Left forelimb (tissue), 1 donor: ENCODE data around the gene PABPC3.

ENCODE experiments used
- DNase-seq: peaks from one replicate; pipeline ENCODE4 v3.0.0-alpha.2; 2018; ENCODE audit warnings: low spot score

The PABPC3 gene

DNA sequence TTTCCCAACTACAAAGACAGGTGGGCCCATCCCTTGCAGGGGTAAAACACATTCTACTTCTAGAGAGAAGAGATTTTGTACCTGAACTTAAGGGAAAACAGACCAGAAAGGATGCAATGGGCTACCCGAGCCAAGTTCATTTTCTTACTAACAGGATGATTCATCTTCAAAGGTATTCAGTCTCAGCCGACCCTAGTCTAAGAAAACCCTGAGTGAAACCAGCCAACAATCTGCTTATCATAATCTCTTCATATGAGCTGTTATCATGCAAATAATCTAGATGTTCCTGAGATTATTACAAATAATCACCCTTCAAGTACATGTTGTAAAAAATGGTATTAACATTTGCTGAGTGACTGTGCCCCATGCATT, 15.6 kb downstream of the PABPC3 start:
- no peak for DNase-seq

DNA sequence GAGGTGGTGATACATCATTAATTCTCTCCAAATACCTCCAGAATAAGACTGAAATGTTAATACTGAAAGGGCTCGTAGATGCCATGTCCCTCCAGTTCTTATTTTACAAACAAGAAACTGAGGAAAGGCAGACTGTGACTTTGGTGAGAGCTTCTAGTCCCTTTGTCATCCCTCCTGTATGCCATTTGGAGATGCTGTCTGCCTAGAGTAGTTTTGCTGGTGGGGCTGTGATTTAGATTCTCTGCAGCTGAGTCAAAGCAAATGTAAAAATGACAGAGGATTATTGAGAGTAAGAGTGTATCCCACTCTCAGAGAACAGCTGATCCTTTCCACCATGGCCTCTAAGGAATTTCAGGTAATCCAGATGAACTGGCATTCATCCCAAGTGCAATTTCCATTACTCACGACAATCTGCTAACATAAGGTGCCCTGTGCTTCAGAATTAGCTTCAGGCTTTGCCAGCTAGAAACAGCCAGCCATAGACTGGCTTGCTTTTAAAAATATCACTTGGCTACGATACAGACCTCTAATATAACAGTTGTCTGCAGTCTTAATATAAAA, 16.8 kb downstream of the PABPC3 start:
- DNase-seq = no peak

DNA sequence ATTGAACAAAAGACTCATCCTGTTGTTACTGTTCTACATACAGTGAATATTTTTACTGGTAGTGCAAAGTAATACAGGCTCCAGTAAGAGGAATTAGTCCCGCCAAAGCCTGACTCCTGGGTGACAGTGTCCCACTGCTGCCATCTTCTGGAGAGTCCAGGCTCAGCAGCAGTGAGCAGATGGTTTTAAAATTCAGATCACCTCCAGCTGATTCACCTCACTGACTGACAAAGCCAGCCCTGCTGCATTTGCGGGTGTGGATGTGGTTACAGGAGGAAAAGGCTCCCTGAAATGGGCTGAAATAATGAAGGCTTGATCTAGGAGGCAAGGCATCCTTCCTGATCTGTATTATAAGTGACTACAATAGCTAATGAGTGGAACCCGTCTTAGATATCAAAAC, 18.3 kb downstream of the PABPC3 start:
- DNase-seq = peak; percentile 77

DNA sequence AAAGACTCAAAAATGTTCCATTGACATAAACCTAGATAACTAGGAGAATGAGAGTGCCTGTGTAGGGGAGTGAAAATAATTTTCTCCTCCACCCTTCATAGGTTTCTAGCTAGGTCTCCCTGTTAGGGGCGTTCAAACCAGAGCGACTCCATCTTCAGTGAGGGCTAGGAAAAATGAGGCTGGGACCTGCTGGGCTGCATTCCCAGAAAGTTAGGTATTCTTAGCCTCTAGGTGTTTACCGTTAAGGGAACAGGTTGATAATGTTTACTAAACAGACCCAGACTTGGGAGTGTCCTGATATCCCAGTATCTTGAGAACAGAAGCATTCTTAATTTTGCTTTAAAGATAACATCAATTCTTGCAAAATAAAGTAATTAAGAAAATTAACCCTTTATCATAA, 20.1 kb downstream of the PABPC3 start:
- DNase-seq = no peak

DNA sequence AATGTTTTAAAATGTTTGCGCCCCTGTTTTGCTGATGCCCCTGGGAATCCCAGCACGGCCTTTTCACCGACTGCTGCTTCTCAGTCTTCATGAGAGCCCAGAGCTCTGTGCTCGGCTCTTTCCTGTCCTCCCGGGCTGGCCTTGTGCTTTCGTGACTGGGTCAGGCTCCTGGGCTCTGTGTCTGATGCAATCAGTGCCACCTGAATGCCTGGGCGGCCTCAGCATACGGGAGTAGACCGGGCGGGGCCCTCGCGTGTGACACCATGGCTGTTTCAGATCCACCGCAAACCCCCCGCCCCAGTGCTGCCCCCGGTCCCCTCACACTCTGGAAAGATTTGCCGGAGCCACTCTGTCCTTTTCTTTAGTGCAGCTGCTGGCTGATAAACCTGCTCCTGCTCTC, 21.4 kb downstream of the PABPC3 start:
- no peak for DNase-seq

DNA sequence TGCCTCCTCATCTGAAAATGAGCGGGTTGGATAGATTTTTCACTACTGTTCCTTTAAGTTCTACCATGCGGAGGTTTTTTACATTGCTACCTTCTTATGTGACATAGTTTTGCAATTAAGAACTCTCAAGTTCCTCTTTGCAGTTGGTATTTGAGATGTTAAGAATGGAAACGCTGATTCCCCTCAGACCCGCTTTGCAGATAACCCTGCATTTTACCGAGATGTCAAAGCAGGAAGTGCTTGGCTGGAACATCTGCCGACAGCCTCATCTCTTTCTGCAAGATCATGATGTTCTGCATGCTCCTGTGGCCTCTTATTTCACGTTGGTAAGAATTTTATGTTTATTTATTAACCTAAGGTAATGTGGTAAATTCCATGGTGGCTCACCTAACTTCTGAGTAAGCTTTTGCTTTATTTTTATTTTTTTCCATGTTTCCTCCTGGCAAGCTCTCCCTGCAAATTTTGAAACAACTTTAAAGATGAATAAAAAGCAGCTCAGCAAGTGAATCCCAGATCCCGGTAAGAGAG, 22.5 kb downstream of the PABPC3 start:
- no peak for DNase-seq

DNA sequence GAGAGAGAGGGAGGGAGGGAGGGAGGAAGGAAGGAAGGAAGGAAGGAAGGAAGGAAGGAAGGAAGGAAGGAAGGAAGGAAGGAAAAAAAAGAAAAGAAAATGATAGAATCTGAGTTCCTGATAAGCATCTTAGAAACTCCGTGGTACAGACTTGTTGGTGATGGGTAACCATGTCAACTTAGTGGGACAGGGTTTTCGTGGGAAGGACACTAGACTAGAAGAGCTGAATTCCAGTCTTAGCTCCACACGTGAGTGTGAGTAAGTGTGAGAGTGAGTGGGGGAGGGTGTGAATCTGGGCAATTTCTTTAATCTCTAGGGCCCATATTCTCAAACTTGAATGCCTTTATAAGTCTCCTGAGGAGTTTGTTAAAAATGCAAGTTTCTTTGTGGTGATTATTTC, 35.0 kb downstream of the PABPC3 start:
- DNase-seq = no peak

DNA sequence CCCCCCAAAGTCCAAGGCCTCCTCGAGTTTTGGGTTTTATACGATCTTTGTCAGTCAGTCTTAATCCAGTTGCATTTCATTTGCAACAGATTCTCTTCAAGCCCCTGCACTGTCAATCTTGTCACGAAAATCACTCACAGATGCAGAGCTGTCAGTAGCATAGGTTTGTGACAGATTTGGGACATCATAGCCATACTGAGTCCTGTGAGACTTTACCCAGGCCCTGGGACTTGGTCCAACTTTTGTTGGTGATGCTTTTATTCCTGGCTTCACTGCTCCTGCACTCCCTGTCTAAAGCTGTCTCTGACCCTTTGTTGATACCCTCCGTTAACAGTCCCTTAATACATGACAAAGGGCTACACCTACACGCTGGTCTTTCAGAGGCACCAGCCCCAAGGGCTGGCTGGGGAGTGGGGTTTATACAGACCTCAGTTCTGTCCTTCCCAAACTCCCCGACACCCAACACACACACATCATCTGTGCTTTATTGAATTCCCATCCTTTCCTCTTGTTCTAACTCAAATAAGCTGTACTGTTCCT, 36.0 kb downstream of the PABPC3 start:
- DNase-seq = no peak

DNA sequence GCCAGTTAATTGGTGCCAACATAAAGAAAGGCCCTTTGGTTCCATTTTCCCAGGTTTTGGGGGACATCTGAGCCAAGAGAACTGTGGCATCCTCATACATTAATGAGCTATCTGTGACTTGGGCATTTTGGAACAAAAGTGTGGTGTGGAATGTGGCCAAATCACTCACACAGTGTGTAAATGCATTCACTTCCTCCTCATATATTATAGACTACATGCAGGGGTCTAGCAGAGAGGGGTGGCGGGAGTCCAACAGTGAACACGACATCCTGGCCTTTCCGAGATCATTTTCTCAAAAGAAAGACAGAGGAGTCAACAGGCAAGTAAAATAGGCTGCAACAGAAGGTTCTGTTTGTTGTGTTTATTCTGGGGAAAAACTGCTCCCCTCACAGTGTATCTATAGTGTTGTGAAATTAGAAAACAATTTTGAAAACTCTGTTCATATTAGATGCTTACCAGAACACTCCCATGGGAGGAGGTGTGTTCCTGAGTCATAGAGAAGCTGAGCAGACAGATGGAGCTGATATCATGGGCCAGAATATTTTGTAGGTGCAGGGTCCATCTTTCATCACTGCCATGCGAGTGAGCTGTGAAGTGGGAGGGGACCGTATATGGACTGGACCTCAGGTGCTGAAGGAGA, 36.9 kb downstream of the PABPC3 start:
- no peak for DNase-seq

DNA sequence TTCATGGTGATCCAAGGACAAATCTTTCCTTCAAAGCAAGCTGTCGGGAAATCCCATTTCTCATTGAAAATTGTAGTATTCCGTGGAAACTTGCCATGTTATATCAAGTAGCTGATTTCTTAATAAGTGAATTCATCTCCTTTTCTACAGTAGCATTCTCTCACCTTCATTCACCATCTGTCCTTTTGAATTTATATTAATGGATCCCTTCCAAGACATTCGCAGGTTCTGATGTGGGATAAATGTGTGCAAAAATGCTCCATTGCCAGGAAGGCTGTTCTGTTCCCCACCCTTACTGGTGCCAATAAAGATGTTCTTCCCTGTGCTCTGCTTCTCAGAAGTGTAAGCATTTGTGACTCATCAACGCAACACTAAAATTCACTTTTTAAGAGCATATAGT, 40.0 kb downstream of the PABPC3 start:
- DNase-seq = no peak

DNA sequence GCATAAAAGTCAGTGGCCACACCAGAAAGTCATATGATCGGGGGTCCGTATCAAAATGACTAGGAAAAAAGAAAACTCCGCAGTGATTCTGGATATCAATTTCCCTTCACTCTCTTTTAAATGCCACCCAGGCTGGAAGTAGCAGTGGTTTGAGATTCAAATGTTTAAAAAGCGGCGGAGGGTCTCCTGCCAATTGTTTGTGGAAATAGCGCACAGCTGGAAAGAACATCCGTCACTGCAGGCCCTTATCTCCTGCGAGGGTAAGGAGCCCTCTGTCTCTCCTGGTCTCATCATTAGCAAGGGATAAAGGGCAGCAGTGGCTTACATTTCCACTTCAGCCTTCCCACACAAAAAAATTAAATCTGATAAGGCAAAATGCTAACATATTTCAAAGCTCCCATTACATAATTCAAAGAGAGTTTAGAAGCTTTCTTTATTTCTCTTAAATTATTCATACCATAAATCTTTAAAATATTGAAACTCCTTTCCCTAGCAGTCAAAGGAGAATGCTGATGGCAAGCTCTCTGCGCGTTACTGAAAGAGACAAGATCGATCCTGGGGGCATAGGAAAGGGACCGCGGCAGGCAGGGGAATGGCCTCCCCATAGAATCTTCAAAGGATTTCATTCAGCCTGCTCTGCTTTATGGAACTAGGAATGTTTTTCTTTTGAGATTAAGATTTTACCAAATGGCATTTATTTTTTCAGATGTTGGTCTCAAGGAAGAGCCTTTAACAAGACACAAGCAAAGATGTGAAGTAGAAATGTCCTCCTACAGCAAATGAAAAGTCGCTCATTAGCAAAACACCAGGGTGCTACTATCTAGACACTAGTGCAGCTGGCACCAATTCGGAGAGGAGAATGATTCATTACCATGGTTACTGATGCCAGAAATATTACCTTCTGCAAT, 41.2 kb downstream of the PABPC3 start:
- DNase-seq = no peak

DNA sequence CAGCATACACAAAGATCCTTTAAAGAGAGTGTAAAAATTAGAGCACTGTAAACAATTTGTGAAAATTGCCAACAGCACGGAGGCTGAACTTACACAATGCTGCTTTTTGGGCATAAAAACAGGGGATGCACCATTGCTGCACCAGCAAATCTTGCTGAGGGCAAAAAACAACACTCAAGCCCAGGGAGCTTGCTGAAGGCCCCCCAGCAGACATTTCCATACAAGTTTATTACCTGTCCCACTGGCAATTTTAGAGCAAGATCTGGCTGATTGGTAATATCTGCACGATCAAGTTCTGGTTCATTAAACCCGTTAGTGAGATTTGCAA, 41.8 kb downstream of the PABPC3 start:
- no peak for DNase-seq

DNA sequence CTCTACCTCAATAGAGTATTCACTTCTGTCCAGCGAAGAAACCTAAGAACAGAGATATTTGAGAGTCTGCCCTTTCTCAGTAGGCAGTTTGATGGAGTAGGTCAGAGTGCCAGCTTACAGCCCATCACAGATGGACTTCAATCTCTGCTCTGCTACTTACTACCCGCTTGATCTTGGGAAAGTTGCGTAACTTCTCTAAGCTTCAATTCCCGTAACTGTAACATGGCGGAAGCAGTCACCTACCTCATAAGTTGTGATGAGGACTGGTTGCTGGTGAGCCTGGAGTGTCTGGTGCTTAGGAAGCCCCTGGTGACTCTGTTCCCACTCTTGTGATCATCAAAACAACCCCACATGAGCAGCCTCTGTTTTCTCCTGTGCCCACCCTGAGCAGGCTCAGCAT, 45.1 kb downstream of the PABPC3 start:
- DNase-seq = no peak

DNA sequence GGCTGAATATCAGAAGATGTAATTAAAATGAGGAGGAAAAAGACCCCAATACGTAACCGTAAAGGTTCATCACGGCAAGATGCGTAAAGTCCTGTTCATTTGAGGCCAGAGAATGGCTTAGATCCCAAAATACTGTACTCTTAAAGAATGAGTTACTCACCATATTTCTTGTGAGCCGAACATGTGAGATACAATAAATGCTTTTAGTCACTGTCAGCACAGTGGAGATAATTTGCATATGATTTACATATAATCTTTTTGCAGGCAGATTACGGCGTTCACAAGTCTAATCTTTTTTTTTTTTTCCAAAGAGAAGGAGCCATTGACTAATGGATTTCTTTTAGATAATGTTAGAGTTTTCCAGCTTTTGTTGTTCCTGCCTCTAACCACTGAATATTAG, 47.8 kb downstream of the PABPC3 start:
- DNase-seq = no peak

DNA sequence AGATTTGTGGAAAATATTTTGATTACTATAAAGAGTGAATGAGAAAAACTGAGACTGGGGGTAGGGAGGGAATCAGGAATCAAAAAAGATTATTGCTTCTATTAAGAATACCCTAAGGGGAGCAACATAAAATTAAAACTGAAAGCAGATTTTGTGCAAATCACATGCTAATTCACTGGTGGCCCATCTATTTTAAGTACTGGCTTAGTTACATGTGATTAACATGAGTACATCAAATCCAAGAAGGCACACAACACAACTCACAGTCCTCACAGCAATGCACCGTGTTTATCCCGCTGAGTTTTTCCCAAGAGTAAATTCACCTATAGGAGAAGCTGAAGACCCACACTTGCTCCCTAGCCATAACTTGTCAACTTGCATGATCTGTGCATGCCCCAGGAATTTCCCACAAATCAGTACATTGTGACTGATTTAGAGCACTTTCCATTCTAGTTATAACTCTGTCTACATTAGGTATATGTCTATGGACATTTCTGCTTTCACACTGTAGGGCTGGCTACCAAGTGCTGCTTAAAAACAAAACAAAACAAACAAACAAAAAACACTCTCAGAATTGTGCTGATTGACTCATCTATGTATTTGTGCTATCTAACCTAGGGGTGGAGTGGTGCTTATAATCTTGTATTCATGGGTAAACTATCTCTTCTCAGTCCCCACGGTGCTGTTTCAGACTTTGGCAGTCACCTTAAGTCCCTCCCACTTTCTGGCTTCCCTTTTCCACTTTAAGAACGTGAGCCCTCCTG, 51.9 kb downstream of the PABPC3 start:
- no peak for DNase-seq

DNA sequence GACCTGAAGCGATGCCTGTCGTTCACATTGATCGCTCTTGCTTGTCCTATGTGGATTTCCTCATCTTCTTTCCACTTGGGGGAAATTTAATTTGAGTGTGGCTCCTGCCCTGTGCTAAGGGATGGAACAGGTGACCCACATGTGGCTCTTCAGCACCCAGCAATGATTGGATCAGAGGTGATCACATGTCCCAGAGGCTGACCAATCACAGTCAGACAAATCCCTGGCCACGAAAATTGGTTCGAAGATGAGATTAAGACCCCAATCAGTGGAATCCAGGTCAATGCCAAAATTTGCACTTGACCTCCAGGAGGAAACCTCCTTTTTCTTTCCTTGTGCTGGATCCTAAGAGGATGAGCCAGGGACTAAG, 52.5 kb downstream of the PABPC3 start:
- no peak for DNase-seq
